ENCODE results near the gene SH3BP4.

Gene SH3BP4

DNA sequence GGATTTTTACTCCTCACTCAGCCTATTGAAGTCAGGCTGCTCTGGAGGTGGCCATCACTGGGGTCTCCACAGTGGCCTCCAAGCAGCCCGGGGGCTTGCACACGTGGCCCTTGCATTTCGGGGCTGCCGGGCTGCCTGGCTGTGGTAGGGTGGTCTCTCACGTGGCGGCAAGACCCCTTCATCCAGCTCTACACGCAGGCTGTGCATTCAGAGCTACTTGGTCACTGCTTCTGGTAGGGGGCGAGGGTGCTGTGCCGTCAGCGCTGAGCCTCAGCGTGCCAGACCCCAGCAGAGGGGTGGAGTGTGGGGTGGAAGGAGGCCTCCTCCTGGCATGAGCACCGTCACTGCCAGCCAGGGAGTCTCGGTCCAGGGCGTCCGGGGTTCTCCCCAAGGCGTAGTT is 80.6 kb downstream of the SH3BP4 start:
- DNase-seq (ENCODE audit: low read depth), result no peak
- no peak overlapping the region for H3K4me3 ChIP-seq (ENCODE audit: control insufficient read depth, low read depth, low read length)
- TF ChIP-seq, protein P1, sequence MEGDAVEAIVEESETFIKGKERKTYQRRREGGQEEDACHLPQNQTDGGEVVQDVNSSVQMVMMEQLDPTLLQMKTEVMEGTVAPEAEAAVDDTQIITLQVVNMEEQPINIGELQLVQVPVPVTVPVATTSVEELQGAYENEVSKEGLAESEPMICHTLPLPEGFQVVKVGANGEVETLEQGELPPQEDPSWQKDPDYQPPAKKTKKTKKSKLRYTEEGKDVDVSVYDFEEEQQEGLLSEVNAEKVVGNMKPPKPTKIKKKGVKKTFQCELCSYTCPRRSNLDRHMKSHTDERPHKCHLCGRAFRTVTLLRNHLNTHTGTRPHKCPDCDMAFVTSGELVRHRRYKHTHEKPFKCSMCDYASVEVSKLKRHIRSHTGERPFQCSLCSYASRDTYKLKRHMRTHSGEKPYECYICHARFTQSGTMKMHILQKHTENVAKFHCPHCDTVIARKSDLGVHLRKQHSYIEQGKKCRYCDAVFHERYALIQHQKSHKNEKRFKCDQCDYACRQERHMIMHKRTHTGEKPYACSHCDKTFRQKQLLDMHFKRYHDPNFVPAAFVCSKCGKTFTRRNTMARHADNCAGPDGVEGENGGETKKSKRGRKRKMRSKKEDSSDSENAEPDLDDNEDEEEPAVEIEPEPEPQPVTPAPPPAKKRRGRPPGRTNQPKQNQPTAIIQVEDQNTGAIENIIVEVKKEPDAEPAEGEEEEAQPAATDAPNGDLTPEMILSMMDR (IDR thresholded peaks at IDR 0.05; ENCODE audit: control insufficient read depth, insufficient read depth, low read depth, low read length, missing control alignments), result no peak

- H3K4me3 ChIP-seq (ENCODE audit: control insufficient read depth, low read depth, low read length), result no peak overlapping the region
- TF ChIP-seq, protein P1 (IDR thresholded peaks at IDR 0.05; ENCODE audit: control insufficient read depth, insufficient read depth, low read depth, low read length, missing control alignments), result no peak
- no peak for DNase-seq (ENCODE audit: low read depth)
Observed at GRCh38 chr2:235032949-235033348, 81.1 kb downstream of the SH3BP4 start.

- H3K4me3 ChIP-seq (ENCODE audit: control insufficient read depth, low read depth, low read length), result no peak overlapping the region
- TF ChIP-seq, protein P1 (IDR thresholded peaks at IDR 0.05; ENCODE audit: control insufficient read depth, insufficient read depth, low read depth, low read length, missing control alignments), result no peak
- DNase-seq (ENCODE audit: low read depth), result no peak
Observed at GRCh38 chr2:235034265-235035118, 82.7 kb downstream of the SH3BP4 start.

GRCh38 chr2:235037604-235038166 is 85.9 kb downstream of the SH3BP4 start:
- TF ChIP-seq, protein P1 (IDR thresholded peaks at IDR 0.05; ENCODE audit: control insufficient read depth, insufficient read depth, low read depth, low read length, missing control alignments), result no peak
- DNase-seq (ENCODE audit: low read depth), result no peak
- no peak overlapping the region for H3K4me3 ChIP-seq (ENCODE audit: control insufficient read depth, low read depth, low read length)

GRCh38 chr2:235041221-235041917 is 89.6 kb downstream of the SH3BP4 start:
- no peak overlapping the region for H3K4me3 ChIP-seq (ENCODE audit: control insufficient read depth, low read depth, low read length)
- TF ChIP-seq, protein P1 (IDR thresholded peaks at IDR 0.05; ENCODE audit: control insufficient read depth, insufficient read depth, low read depth, low read length, missing control alignments), result no peak
- no peak for DNase-seq (ENCODE audit: low read depth)

GRCh38 chr2:235041918-235042575 is 90.2 kb downstream of the SH3BP4 start:
- TF ChIP-seq, protein P1 (IDR thresholded peaks at IDR 0.05; ENCODE audit: control insufficient read depth, insufficient read depth, low read depth, low read length, missing control alignments), result no peak
- DNase-seq (ENCODE audit: low read depth), result no peak
- no peak overlapping the region for H3K4me3 ChIP-seq (ENCODE audit: control insufficient read depth, low read depth, low read length)

Data from AG09309 (cell line).